Neutrophil (primary cell): ENCODE measurements around the gene S100A8.
A peak's percentile ranks its signal among the peaks of the same experiment; 100 is the strongest.

ENCODE experiments used
- H3K27ac ChIP-seq: fragments of 200-600 bp; sonication (generic); 2 replicates; pipeline ENCODE4 v1.5.1; 2016; ENCODE audit warnings: mild to moderate bottlenecking, moderate library complexity
- H3K27me3 ChIP-seq: fragments of 200-600 bp; sonication (generic); 2 replicates; pipeline ENCODE4 v1.6.0; 2016; ENCODE audit warnings: mild to moderate bottlenecking
- H3K36me3 ChIP-seq: fragments of 200-600 bp; sonication (generic); 2 replicates; pipeline ENCODE4 v1.5.1; 2017
- H3K4me1 ChIP-seq, 2 experiments: fragments of 200-600 bp in 1 of 2; sonication (generic) in 1 of 2; 1 replicate in 1 of 2; 2 replicates in 1 of 2; pipeline versions ENCODE4 v1.5.1 to v1.6.1; 2013 to 2016; ENCODE audit warnings: low read depth in 1 of 2, low read length in 1 of 2, mild to moderate bottlenecking in 1 of 2, moderate library complexity in 1 of 2; ENCODE audit not compliant: control insufficient read depth in 1 of 2, insufficient read depth in 1 of 2
- H3K4me3 ChIP-seq, 2 experiments: fragments of 200-600 bp in 1 of 2; sonication (generic) in 1 of 2; 1 replicate in 1 of 2; 2 replicates in 1 of 2; pipeline ENCODE4 v1.5.1; 2013 to 2016; ENCODE audit warnings: low read depth in 1 of 2, low read length in 1 of 2, mild to moderate bottlenecking in 1 of 2, moderate library complexity in 1 of 2
- H3K9me3 ChIP-seq: fragments of 200-600 bp; sonication (generic); 2 replicates; pipeline ENCODE4 v1.5.1; 2016
- TF ChIP-seq, protein P1 (sequence below): fragments of 200-600 bp; sonication (generic); IDR thresholded peaks from 2 replicates; pipeline ENCODE4 v1.5.1; 2016; ENCODE audit warnings: antibody characterized with exemption

Gene S100A8

DNA sequence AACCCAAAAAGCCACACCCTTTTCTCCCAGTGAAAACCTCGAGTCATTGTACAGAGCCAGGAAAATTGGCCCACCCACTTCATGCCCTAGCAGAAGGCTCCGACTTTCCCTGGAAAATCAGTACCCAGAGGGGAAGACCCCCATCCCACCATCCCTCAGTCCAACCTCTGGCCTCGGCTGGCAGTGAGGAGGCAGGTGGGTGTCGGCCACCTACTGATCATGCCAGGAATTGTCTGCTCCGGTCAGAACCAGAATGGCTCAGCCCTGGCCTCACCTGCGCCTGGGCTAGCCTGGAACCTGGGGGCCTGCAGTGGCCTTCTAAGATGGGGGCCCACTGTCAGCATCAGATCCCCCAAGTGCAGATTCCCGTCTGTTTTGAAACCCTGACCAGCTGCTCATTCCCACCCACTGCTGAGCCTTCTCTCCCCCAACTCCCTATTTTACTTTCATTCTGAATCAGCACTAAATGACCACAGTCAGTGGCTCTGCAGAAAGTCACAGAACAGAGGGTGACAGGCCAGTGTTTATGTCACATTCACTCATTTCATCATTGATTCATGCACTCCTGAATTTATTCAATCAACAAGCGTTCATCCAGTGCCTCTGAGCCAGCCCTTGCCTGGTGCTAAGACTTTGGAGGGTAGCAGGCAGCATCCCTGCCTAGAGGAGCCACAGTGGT, 36.2 kb downstream of the S100A8 start:
- Histone ChIP-seq H3K36me3 (peaks cover 22% of the 10 kb centered on the region), H3K9me3 (peaks cover under 1% of the 10 kb centered on the region), H3K4me1 (peaks cover 67 to 82% of the 10 kb centered on the region in 2 experiments), H3K27ac (peak overlapping the region; percentile 100), H3K4me3 (peak overlapping the region in 1 of 2 experiments; percentile 97), H3K27me3 (no peaks in the 10 kb centered on the region)
- TF ChIP-seq, protein P1, sequence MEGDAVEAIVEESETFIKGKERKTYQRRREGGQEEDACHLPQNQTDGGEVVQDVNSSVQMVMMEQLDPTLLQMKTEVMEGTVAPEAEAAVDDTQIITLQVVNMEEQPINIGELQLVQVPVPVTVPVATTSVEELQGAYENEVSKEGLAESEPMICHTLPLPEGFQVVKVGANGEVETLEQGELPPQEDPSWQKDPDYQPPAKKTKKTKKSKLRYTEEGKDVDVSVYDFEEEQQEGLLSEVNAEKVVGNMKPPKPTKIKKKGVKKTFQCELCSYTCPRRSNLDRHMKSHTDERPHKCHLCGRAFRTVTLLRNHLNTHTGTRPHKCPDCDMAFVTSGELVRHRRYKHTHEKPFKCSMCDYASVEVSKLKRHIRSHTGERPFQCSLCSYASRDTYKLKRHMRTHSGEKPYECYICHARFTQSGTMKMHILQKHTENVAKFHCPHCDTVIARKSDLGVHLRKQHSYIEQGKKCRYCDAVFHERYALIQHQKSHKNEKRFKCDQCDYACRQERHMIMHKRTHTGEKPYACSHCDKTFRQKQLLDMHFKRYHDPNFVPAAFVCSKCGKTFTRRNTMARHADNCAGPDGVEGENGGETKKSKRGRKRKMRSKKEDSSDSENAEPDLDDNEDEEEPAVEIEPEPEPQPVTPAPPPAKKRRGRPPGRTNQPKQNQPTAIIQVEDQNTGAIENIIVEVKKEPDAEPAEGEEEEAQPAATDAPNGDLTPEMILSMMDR: no peak

GRCh38 chr1:153353226-153353947, 37.5 kb downstream of the S100A8 start:
- Histone ChIP-seq H3K36me3 (peaks cover 9% of the 10 kb centered on the region), H3K4me1 (peaks cover 80 to 82% of the 10 kb centered on the region in 2 experiments), H3K9me3 (no peaks in the 10 kb centered on the region), H3K27me3 (no peaks in the 10 kb centered on the region), H3K27ac (peak overlapping the region; percentile 100), H3K4me3 (no peak overlapping the region)
- TF ChIP-seq, protein P1: no peak

- Histone ChIP-seq H3K27me3 (no peaks in the 10 kb centered on the region), H3K36me3 (peaks cover under 1% of the 10 kb centered on the region), H3K27ac (peak overlapping the region; percentile 100), H3K4me1 (peaks cover 75 to 80% of the 10 kb centered on the region in 2 experiments), H3K9me3 (no peaks in the 10 kb centered on the region), H3K4me3 (no peak overlapping the region)
- TF ChIP-seq, protein P1: peak; percentile 93
Observed at GRCh38 chr1:153352523-153352922, 38.4 kb downstream of the S100A8 start.

GRCh38 chr1:153350321-153350957, 40.4 kb downstream of the S100A8 start:
- H3K9me3 ChIP-seq: no peaks in the 10 kb centered on the region
- TF ChIP-seq, protein P1: no peak

GRCh38 chr1:153349363-153350320, 41.2 kb downstream of the S100A8 start:
- TF ChIP-seq, protein P1: no peak
- Histone ChIP-seq H3K36me3 (no peaks in the 10 kb centered on the region), H3K9me3 (no peaks in the 10 kb centered on the region), H3K4me3 (no peak overlapping the region), H3K4me1 (peaks cover 66 to 72% of the 10 kb centered on the region in 2 experiments), H3K27ac (peak overlapping the region; percentile 10), H3K27me3 (no peaks in the 10 kb centered on the region)

More at GRCh38 chr1:153350321-153350957, 40.4 kb downstream of the S100A8 start:
- no peaks in the 10 kb centered on the region for H3K27me3 ChIP-seq
- no peak overlapping the region for H3K4me3 ChIP-seq
- no peak overlapping the region for H3K27ac ChIP-seq
- no peaks in the 10 kb centered on the region for H3K36me3 ChIP-seq
- H3K4me1 ChIP-seq: peaks cover 66 to 72% of the 10 kb centered on the region in 2 experiments
